Fibroblast of lung (primary cell): ENCODE measurements around the gene KIAA1549. TPM values are rescaled to one million over a fixed set of nuclear protein-coding genes. Genes with fewer than 3 reads are reported as not detected.

ENCODE experiments used
- DNase-seq, 2 donors: peaks; one replicate each; pipeline versions ENCODE4 v3.0.0 to v3.0.0-alpha.2; 2010; ENCODE audit warnings: low read depth in 2 of 2
- H2AFZ ChIP-seq: 2 replicates; pipeline ENCODE4 v1.5.1; 2012; ENCODE audit warnings: low read length, control low read depth, inconsistent platforms
- H3K27ac ChIP-seq: 2 replicates; pipeline ENCODE4 v1.5.1; 2011; ENCODE audit warnings: low read length, control low read depth; ENCODE audit not compliant: insufficient read depth
- H3K27me3 ChIP-seq: 2 replicates; pipeline ENCODE4 v1.5.1; 2011; ENCODE audit warnings: mild to moderate bottlenecking, low read length; ENCODE audit not compliant: control insufficient read depth, insufficient read depth
- H3K36me3 ChIP-seq: 2 replicates; pipeline ENCODE4 v1.5.1; 2011; ENCODE audit warnings: low read length; ENCODE audit not compliant: control insufficient read depth, insufficient read depth
- H3K4me1 ChIP-seq: 2 replicates; pipeline ENCODE4 v1.5.1; 2011; ENCODE audit warnings: low read length; ENCODE audit not compliant: control insufficient read depth, insufficient read depth; ENCODE audit errors: extremely low read depth
- H3K4me2 ChIP-seq: 2 replicates; pipeline ENCODE4 v1.5.1; 2011; ENCODE audit warnings: low read length, control low read depth; ENCODE audit not compliant: insufficient read depth; ENCODE audit errors: extremely low read depth
- H3K4me3 ChIP-seq, 4 experiments: fragments of 200-600 bp in 1 of 4; sonication (generic) in 1 of 4; replicated peaks in 1 of 4; 2 replicates each; pipeline ENCODE4 v1.5.1; 2011 to 2016; ENCODE audit warnings: low read length in 4 of 4, low read depth in 3 of 4, mild to moderate bottlenecking in 3 of 4, control low read depth in 2 of 4, inconsistent platforms in 1 of 4, mixed read lengths in 1 of 4; ENCODE audit not compliant: insufficient read depth in 1 of 4; ENCODE audit errors: control extremely low read depth in 1 of 4
- H3K79me2 ChIP-seq: 2 replicates; pipeline ENCODE4 v1.5.1; 2012; ENCODE audit warnings: mild to moderate bottlenecking, low read length, inconsistent platforms; ENCODE audit not compliant: control insufficient read depth, insufficient read depth
- H3K9ac ChIP-seq: 2 replicates; pipeline ENCODE4 v1.5.1; 2011; ENCODE audit warnings: mild to moderate bottlenecking, low read length, control low read depth; ENCODE audit not compliant: insufficient read depth
- H3K9me3 ChIP-seq: 2 replicates; pipeline ENCODE4 v1.5.1; 2012; ENCODE audit warnings: low read depth, low read length; ENCODE audit not compliant: control insufficient read depth, insufficient read depth
- H4K20me1 ChIP-seq: 2 replicates; pipeline ENCODE4 v1.5.1; 2011; ENCODE audit warnings: low read length; ENCODE audit not compliant: control insufficient read depth, insufficient read depth; ENCODE audit errors: extremely low read depth
- EZH2 ChIP-seq: IDR thresholded peaks from 2 replicates; pipeline ENCODE4 v1.5.1; 2012; ENCODE audit warnings: low read length, control low read depth, mild to moderate bottlenecking; ENCODE audit errors: missing control alignments
- polyA plus RNA-seq, 2 donors: library from polyadenylated mRNA; depleted of rRNA in 1 of 2; stranded (reverse) in 1 of 2; unstranded in 1 of 2; fragments of >200 nt; gene quantifications; 2 replicates each; pipeline ENCODE4 v1.2.1, GENCODE V29; 2011 to 2012; ENCODE audit warnings: missing spikeins in 1 of 2
- total RNA-seq: library from RNA; depleted of rRNA; stranded (reverse); fragments of >200 nt; gene quantifications from 2 replicates; pipeline ENCODE4 v1.2.1, GENCODE V29; 2014
- TF ChIP-seq, protein P1 (sequence below), 2 donors: IDR thresholded peaks in 1 of 2; conservative IDR thresholded peaks in 1 of 2; 1 replicate in 1 of 2; 2 replicates in 1 of 2; pipeline ENCODE4 v1.5.1; 2011 to 2012; ENCODE audit warnings: low read length in 2 of 2, control low read depth in 1 of 2, inconsistent platforms in 1 of 2, low read depth in 1 of 2, mild to moderate bottlenecking in 1 of 2

The KIAA1549 gene
- total and polyA plus RNA-seq, 2 donors (not counting 1 experiment from before 2014, with no cell fraction given), result 0.48 to 0.66 TPM

DNA sequence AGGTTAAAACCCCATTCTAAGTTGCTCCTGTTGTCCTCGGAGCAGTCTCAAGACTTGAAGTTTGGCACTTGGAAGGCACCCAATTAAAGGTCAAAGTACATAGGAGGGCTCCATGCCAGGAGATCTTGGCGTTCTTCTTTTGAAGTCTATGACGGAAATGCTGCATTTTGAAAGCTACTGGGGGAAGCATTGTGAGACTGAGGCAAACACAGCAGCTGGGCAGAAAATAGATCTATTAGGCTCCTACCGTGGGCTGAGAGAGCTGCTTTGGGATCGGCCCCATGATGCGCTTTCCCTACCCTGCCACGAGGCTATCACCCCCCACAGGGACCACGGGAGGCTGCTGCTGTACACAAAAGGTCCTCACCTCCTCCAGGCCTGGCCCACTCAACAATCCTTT is 20.0 kb downstream of the KIAA1549 start:
- H2AFZ ChIP-seq, result no peak overlapping the region
- H3K9me3 ChIP-seq, result no peaks in the 10 kb centered on the region
- H3K9ac ChIP-seq, result no peak overlapping the region
- no peaks in the 10 kb centered on the region for H3K27me3 ChIP-seq
- no peaks in the 10 kb centered on the region for H3K36me3 ChIP-seq
- H3K27ac ChIP-seq, result no peak overlapping the region
- no peaks in the 10 kb centered on the region for H4K20me1 ChIP-seq
- peak in 1 of 2 donors; percentile 80 for DNase-seq
- no peak overlapping the region for H3K4me2 ChIP-seq
- no peaks in the 10 kb centered on the region for H3K4me1 ChIP-seq
- H3K79me2 ChIP-seq, result no peaks in the 10 kb centered on the region
- TF ChIP-seq, protein P1, sequence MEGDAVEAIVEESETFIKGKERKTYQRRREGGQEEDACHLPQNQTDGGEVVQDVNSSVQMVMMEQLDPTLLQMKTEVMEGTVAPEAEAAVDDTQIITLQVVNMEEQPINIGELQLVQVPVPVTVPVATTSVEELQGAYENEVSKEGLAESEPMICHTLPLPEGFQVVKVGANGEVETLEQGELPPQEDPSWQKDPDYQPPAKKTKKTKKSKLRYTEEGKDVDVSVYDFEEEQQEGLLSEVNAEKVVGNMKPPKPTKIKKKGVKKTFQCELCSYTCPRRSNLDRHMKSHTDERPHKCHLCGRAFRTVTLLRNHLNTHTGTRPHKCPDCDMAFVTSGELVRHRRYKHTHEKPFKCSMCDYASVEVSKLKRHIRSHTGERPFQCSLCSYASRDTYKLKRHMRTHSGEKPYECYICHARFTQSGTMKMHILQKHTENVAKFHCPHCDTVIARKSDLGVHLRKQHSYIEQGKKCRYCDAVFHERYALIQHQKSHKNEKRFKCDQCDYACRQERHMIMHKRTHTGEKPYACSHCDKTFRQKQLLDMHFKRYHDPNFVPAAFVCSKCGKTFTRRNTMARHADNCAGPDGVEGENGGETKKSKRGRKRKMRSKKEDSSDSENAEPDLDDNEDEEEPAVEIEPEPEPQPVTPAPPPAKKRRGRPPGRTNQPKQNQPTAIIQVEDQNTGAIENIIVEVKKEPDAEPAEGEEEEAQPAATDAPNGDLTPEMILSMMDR (conservative IDR thresholded peaks at IDR 0.05 in 1 of 2, IDR thresholded peaks at IDR 0.05 in 1 of 2; ENCODE audit: low read depth in 1 of 2, low read length in 2 of 2), result no peak
- no peak for TF ChIP-seq EZH2
- no peak overlapping the region for H3K4me3 ChIP-seq

DNA sequence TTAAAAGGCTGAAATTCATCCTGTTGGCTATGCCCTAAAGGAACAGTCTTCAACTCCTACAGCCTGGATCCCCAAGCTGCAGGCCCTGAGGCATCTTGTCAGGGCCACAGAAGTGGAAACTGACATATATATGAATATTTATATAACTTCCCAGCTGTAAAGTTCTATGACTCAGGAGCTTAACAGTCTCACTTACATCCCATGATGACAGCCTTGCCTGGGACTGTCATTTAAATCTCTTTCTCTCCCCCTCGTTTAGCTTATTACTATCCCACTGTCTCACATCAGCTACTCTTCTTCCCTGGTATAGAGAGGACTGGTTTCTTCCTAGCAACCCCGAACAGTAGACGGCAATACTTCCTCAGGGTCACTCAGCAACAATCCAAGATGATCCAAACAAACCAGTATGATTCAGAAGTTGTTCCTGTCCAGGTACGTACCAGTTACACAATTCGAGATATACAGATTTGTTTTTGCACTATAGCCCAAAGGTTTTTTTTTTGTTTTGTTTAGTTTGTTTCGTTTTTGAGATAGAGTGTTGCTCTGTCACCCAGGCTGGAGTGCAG is 22.7 kb downstream of the KIAA1549 start:
- Histone ChIP-seq H3K79me2 (no peaks in the 10 kb centered on the region), H3K9me3 (no peaks in the 10 kb centered on the region), H3K27ac (no peak overlapping the region), H3K4me3 (no peak overlapping the region), H3K36me3 (no peaks in the 10 kb centered on the region), H4K20me1 (no peaks in the 10 kb centered on the region), H3K4me1 (no peaks in the 10 kb centered on the region), H2AFZ (no peak overlapping the region), H3K27me3 (no peaks in the 10 kb centered on the region), H3K4me2 (no peak overlapping the region), H3K9ac (no peak overlapping the region)
- TF ChIP-seq, protein P1 (conservative IDR thresholded peaks at IDR 0.05 in 1 of 2, IDR thresholded peaks at IDR 0.05 in 1 of 2; ENCODE audit: low read depth in 1 of 2, low read length in 2 of 2), result no peak
- TF ChIP-seq EZH2, result no peak
- no peak for DNase-seq

DNA sequence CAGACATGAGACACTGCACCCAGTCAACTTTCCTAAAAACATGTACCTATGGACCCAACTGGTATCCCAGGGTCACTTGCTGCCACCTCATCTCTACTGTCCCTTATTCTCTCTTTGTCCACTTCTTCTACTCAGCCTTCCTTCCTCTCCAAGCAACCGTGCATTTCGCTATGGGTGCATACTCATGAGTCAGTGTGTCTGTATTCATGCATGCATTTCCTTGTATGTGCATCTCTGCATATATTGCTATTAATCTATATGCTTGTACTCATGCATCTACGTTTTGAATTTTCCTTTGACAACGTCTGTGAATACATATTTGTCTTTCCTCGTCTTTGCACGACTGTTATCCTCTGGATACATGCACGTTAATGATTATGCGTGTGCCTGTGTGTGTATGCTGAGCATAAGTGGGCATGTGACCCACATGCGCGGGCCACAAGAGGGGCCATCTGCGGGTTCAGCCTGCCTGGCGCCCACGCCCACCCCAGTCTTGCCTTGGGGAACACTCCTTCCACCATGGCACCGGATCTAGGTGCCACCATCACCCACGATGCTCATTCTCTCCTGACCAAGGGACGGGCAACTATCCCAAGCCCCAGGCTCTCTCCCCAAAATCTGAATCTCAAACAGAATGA is 23.3 kb downstream of the KIAA1549 start:
- Histone ChIP-seq H3K4me3 (no peak overlapping the region), H2AFZ (no peak overlapping the region), H3K4me2 (no peak overlapping the region), H3K36me3 (no peaks in the 10 kb centered on the region), H3K27me3 (no peaks in the 10 kb centered on the region), H4K20me1 (no peaks in the 10 kb centered on the region), H3K27ac (no peak overlapping the region), H3K9me3 (no peaks in the 10 kb centered on the region), H3K9ac (no peak overlapping the region), H3K79me2 (no peaks in the 10 kb centered on the region), H3K4me1 (no peaks in the 10 kb centered on the region)
- TF ChIP-seq, protein P1 (conservative IDR thresholded peaks at IDR 0.05 in 1 of 2, IDR thresholded peaks at IDR 0.05 in 1 of 2; ENCODE audit: low read depth in 1 of 2, low read length in 2 of 2), result no peak
- no peak for TF ChIP-seq EZH2
- no peak for DNase-seq
